ENCODE results near the gene PANK1. TPM values are rescaled to one million over a fixed set of nuclear protein-coding genes. Genes with fewer than 3 reads are reported as not detected.

Gene PANK1
- polyA plus RNA-seq, 1 experiment: 9.2 TPM

DNA sequence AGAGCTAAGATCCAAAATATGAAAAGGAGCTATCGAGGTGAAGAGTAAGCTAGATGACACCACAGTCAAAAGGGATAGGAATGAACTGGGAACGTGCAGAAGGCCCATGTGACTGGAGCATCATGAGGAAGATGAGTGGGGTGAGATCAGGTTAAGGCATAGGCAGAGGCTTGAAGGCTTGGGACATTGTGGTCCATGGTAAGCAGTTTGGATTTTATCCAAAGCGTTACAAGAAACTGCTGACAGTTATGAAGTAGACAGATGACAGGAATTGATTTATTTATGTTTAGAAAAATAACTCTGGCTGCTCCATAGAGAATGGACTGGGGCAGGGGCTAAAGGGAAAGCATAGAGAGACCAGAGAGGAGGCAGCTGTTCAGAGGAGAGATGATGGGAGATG is 18.1 kb upstream of the PANK1 start:
- ChIA-PET POLR2A (no interaction called here), CTCF (no interaction called here)
- no peak overlapping the region for H3K27ac ChIP-seq (ENCODE audit: low read depth, low read length)
- H3K9me3 ChIP-seq (ENCODE audit: control insufficient read depth, insufficient read depth, low read length): no peaks in the 10 kb centered on the region
- no peak for DNase-seq (ENCODE audit: low read depth, low spot score)
- no peak overlapping the region for H3K4me3 ChIP-seq (ENCODE audit: low read depth, low read length)
- TF ChIP-seq, protein P1, sequence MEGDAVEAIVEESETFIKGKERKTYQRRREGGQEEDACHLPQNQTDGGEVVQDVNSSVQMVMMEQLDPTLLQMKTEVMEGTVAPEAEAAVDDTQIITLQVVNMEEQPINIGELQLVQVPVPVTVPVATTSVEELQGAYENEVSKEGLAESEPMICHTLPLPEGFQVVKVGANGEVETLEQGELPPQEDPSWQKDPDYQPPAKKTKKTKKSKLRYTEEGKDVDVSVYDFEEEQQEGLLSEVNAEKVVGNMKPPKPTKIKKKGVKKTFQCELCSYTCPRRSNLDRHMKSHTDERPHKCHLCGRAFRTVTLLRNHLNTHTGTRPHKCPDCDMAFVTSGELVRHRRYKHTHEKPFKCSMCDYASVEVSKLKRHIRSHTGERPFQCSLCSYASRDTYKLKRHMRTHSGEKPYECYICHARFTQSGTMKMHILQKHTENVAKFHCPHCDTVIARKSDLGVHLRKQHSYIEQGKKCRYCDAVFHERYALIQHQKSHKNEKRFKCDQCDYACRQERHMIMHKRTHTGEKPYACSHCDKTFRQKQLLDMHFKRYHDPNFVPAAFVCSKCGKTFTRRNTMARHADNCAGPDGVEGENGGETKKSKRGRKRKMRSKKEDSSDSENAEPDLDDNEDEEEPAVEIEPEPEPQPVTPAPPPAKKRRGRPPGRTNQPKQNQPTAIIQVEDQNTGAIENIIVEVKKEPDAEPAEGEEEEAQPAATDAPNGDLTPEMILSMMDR (IDR thresholded peaks at IDR 0.05; ENCODE audit: low read depth, low read length): no peak
- H3K27me3 ChIP-seq (ENCODE audit: control insufficient read depth, insufficient read depth, low read length): no peaks in the 10 kb centered on the region

DNA sequence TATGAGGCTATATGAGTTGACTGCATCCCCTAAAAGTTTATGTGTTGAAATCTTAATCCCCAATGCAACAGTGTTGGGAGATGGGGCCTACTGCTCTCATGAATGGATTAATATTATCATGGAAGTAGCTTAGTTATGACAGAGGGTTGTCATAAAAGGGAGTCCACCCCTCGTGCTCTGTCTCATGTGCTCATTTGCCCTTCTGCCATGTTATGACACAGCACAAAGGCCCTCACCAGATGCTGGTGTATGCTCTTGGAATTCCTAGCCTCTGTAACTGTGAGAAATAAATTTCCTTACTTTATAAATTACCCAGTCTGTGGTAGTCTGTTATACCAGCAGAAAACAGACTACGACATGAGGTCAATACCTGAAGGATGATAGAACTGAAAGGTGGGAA is 17.6 kb upstream of the PANK1 start:
- ChIA-PET CTCF (no interaction called here), POLR2A (no interaction called here)
- Histone ChIP-seq H3K4me3 (ENCODE audit: low read depth, low read length) (no peak overlapping the region), H3K27me3 (ENCODE audit: control insufficient read depth, insufficient read depth, low read length) (no peaks in the 10 kb centered on the region), H3K9me3 (ENCODE audit: control insufficient read depth, insufficient read depth, low read length) (no peaks in the 10 kb centered on the region), H3K27ac (ENCODE audit: low read depth, low read length) (no peak overlapping the region)
- no peak for DNase-seq (ENCODE audit: low read depth, low spot score)
- TF ChIP-seq, protein P1 (IDR thresholded peaks at IDR 0.05; ENCODE audit: low read depth, low read length): no peak

- POLR2A ChIA-PET: interaction anchor here (0.9 to 1.4 kb wide), 2 partner anchors 15 to 42 kb away, joined by 5 to 7 read pairs; partner anchors contain the start of gene KIF20B
These were observed 14.4 kb upstream of the PANK1 start for GRCh38 chr10:89659143-89660131.

DNA sequence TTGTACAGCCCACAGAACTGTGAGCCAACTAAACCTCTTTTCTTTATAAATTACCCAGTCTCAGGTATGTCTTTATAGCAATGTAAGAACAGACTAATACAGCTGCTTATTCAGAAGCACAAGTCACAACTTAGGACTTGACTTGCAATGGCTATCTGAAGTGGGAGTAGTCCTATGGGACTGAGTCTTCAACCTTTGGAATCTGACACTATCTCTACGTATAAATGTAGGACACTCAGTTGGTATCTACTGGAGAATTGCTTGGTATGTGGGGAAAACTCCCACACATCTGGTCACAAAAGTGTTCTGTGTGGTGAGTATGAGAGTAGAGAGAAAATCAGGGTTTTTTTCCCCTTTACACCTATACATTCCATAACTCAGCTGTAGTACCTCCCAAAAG is 12.3 kb upstream of the PANK1 start:
- no peak overlapping the region for H3K4me3 ChIP-seq (ENCODE audit: low read depth, low read length)
- no peak overlapping the region for H3K27ac ChIP-seq (ENCODE audit: low read depth, low read length)
- CTCF ChIA-PET: no interaction called here
- DNase-seq (ENCODE audit: low read depth, low spot score): no peak
- POLR2A ChIA-PET: no interaction called here
- H3K27me3 ChIP-seq (ENCODE audit: control insufficient read depth, insufficient read depth, low read length): no peaks in the 10 kb centered on the region
- H3K9me3 ChIP-seq (ENCODE audit: control insufficient read depth, insufficient read depth, low read length): no peaks in the 10 kb centered on the region
- TF ChIP-seq, protein P1 (IDR thresholded peaks at IDR 0.05; ENCODE audit: low read depth, low read length): no peak

More at GRCh38 chr10:89659143-89660131, 14.4 kb upstream of the PANK1 start:
- TF ChIP-seq, protein P1 (IDR thresholded peaks at IDR 0.05; ENCODE audit: low read depth, low read length): no peak
- CTCF ChIA-PET: interaction anchor here (0.8 kb wide), 3 partner anchors 9 to 446 kb away, joined by 3 read pairs; no protein-coding TSS in a partner anchor
- Histone ChIP-seq H3K27me3 (ENCODE audit: control insufficient read depth, insufficient read depth, low read length) (no peaks in the 10 kb centered on the region), H3K4me3 (ENCODE audit: low read depth, low read length) (no peak overlapping the region), H3K27ac (ENCODE audit: low read depth, low read length) (peak overlapping the region; percentile 66), H3K9me3 (ENCODE audit: control insufficient read depth, insufficient read depth, low read length) (no peaks in the 10 kb centered on the region)
- DNase-seq (ENCODE audit: low read depth, low spot score): peak; percentile 41

DNA sequence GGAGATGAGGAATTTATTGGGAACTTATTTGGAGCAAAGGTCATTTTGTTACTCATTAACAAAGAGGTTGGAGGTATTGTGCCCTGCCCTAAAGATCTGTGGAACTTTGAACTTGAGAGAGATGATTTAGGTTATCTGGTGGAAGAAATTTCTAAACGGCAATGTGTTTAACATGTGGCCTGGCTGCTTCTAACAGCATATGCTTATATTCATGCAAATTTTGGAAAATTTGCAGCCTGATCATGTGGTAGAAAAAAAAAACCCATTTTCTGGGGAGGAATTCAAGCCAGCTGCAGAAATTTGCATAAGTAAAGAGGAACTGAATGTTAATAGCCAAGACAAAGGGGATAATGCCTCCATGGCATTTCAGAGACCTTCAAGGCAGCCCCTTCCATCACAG is 10.7 kb upstream of the PANK1 start:
- CTCF ChIA-PET: no interaction called here

More for the DNA sequence above, 10.7 kb upstream of the PANK1 start:
- H3K27me3 ChIP-seq (ENCODE audit: control insufficient read depth, insufficient read depth, low read length): no peaks in the 10 kb centered on the region
- POLR2A ChIA-PET: no interaction called here
- H3K4me3 ChIP-seq (ENCODE audit: low read depth, low read length): no peak overlapping the region
- no peaks in the 10 kb centered on the region for H3K9me3 ChIP-seq (ENCODE audit: control insufficient read depth, insufficient read depth, low read length)
- DNase-seq (ENCODE audit: low read depth, low spot score): no peak
- no peak overlapping the region for H3K27ac ChIP-seq (ENCODE audit: low read depth, low read length)
- TF ChIP-seq, protein P1 (IDR thresholded peaks at IDR 0.05; ENCODE audit: low read depth, low read length): no peak
